ENCODE results near the gene CFAP161. TPM values are rescaled to one million over a fixed set of nuclear protein-coding genes. Genes with fewer than 3 reads are reported as not detected.

CFAP161 gene
- total and polyA plus RNA-seq, 9 of the 15 experiments (the other 6 are each of a cell fraction or from before 2014, with no cell fraction given) = 25.8 to 83.3 (median 75.6) TPM

DNA sequence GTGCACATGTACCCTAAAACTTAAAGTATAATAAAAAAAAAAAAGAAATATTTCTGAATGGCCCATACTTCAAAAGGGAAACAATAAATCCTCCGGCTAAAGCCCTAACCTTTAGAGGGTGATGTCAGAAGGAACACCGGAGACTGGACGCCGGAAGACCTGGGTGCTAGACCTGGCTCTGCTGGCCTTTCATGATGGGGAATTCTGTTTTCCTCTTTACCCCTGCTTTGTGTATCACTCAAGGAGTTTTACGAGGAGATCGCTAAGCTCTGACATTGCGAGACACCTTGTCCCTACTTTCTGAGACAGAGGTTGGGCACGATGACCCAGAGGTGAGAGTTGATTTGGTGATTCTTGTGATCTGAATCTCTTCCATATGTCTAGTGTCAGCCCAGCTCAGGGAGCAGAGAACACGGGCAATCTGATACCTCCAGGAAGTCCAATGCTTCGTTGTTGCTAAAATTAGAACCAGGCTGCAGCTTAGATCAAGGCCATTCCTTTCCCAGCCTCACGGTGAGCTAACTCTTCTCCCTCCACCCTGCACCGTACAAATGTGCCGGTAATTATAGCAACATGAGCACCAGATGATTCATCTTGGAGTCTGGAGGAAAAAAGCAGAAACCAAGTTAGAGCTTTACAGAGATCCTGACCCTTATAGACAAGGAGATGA is 42.0 kb upstream of the CFAP161 start (continued):
- TF ChIP-seq, protein P1, sequence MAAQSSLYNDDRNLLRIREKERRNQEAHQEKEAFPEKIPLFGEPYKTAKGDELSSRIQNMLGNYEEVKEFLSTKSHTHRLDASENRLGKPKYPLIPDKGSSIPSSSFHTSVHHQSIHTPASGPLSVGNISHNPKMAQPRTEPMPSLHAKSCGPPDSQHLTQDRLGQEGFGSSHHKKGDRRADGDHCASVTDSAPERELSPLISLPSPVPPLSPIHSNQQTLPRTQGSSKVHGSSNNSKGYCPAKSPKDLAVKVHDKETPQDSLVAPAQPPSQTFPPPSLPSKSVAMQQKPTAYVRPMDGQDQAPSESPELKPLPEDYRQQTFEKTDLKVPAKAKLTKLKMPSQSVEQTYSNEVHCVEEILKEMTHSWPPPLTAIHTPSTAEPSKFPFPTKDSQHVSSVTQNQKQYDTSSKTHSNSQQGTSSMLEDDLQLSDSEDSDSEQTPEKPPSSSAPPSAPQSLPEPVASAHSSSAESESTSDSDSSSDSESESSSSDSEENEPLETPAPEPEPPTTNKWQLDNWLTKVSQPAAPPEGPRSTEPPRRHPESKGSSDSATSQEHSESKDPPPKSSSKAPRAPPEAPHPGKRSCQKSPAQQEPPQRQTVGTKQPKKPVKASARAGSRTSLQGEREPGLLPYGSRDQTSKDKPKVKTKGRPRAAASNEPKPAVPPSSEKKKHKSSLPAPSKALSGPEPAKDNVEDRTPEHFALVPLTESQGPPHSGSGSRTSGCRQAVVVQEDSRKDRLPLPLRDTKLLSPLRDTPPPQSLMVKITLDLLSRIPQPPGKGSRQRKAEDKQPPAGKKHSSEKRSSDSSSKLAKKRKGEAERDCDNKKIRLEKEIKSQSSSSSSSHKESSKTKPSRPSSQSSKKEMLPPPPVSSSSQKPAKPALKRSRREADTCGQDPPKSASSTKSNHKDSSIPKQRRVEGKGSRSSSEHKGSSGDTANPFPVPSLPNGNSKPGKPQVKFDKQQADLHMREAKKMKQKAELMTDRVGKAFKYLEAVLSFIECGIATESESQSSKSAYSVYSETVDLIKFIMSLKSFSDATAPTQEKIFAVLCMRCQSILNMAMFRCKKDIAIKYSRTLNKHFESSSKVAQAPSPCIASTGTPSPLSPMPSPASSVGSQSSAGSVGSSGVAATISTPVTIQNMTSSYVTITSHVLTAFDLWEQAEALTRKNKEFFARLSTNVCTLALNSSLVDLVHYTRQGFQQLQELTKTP (IDR thresholded peaks at IDR 0.05; ENCODE audit: low read depth in 1 of 2, partially characterized antibody in 2 of 2) = peak in 1 of 2 experiments; percentile 18
- TF ChIP-seq KLF1 (tag; IDR thresholded peaks at IDR 0.05) (no peak), ARNT (IDR thresholded peaks at IDR 0.05) (0 out of 4 replicates have a peak, but pooled peaks of 1 of the 2 experiments have one; percentile 19), FOS (IDR thresholded peaks at IDR 0.05; ENCODE audit: extremely low read depth, insufficient read length) (peak; percentile 2), SMAD4 (CRISPR knock-in tag; conservative IDR thresholded peaks at IDR 0.05) (peak; percentile 60; the same call in 1 of the 2 replicates), NCOR1 (IDR thresholded peaks at IDR 0.05) (peak; percentile 62), MNT (conservative IDR thresholded peaks at IDR 0.05) (0 out of 4 replicates have a peak, but pooled peaks of 1 of the 2 experiments have one; percentile 22), PCBP1 (IDR thresholded peaks at IDR 0.05; ENCODE audit: low read depth, low read length, poor library complexity, severe bottlenecking) (no peak), ZKSCAN8 (CRISPR knock-in tag; IDR thresholded peaks at IDR 0.05) (0 out of 2 replicates have a peak, but pooled peaks have one; percentile 45), ZNF174 (CRISPR knock-in tag; IDR thresholded peaks at IDR 0.05) (no peak), TCF3 (CRISPR knock-in tag; IDR thresholded peaks at IDR 0.05) (peak; percentile 63), BDP1 (IDR thresholded peaks at IDR 0.05; ENCODE audit: insufficient read depth, insufficient read length) (no peak), JUND (IDR thresholded peaks at IDR 0.05; ENCODE audit: borderline replicate concordance, low read depth, low read length) (peak; percentile 84), JUND (tag; IDR thresholded peaks at IDR 0.05; ENCODE audit: borderline replicate concordance, low read depth, low read length) (peak; percentile 62; the same call in 1 of the 3 replicates), JUN (IDR thresholded peaks at IDR 0.05; ENCODE audit: borderline replicate concordance, low read depth, low read length) (peak; percentile 84), JUN (CRISPR knock-in tag; IDR thresholded peaks at IDR 0.05; ENCODE audit: borderline replicate concordance) (no peak), HDGF (IDR thresholded peaks at IDR 0.05) (0 out of 2 replicates have a peak, but pooled peaks have one; percentile 26), ATF3 (IDR thresholded peaks at IDR 0.05) (peak; percentile 87), ATF3 (CRISPR knock-in tag; conservative IDR thresholded peaks at IDR 0.05) (no peak)
- TF ChIP-seq, protein P2, sequence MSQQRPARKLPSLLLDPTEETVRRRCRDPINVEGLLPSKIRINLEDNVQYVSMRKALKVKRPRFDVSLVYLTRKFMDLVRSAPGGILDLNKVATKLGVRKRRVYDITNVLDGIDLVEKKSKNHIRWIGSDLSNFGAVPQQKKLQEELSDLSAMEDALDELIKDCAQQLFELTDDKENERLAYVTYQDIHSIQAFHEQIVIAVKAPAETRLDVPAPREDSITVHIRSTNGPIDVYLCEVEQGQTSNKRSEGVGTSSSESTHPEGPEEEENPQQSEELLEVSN (IDR thresholded peaks at IDR 0.05; ENCODE audit: borderline replicate concordance in 1 of 2, extremely low read depth in 1 of 2, insufficient read depth in 1 of 2, insufficient read length in 1 of 2, low read depth in 1 of 2, low read length in 1 of 2, poor library complexity in 1 of 2, severe bottlenecking in 1 of 2) = peak in 1 of 2 experiments; percentile 52
